ENCODE data around the gene PLA2G2D. TPM values are rescaled to one million over a fixed set of nuclear protein-coding genes. Genes with fewer than 3 reads are reported as not detected.

Gene PLA2G2D
- total and polyA plus RNA-seq, 2 of the 8 experiments (the other 6 are each of a cell fraction or from before 2014, with no cell fraction given) = not detected

DNA sequence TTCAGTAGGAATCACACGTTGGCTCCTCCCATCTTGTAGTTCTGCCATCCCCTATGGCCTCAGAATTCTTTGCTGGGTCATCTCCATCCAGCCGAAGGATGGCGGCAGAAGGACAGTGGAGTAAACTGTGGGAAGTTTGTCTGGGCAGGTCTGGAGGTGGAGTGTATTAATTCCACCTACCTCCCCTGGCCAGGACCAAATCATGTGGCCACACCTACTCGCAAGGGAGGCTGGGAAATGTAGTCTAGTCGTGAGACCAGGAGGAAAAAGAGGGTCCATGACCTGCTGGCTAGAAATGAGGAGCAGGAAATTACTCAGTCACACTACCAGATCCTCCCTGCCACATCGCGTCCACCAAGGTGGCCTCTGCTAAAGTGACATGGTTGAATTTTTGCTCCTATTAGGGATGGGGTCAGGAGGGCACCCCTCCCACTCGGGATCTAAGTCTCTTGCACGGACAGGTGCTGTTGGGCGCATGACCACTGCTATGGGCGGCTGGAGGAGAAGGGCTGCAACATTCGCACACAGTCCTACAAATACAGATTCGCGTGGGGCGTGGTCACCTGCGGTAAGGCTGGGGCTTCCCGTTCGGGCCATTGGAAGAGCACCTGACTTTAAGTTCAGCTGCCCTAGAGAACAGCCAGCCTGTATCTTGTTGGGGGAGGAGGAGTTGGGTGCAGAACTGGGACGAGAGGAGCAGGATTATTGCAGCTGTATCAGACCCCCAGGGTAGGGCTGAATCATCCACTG, 29.8 kb downstream of the PLA2G2D start (continued):
- TF ChIP-seq, protein P1, sequence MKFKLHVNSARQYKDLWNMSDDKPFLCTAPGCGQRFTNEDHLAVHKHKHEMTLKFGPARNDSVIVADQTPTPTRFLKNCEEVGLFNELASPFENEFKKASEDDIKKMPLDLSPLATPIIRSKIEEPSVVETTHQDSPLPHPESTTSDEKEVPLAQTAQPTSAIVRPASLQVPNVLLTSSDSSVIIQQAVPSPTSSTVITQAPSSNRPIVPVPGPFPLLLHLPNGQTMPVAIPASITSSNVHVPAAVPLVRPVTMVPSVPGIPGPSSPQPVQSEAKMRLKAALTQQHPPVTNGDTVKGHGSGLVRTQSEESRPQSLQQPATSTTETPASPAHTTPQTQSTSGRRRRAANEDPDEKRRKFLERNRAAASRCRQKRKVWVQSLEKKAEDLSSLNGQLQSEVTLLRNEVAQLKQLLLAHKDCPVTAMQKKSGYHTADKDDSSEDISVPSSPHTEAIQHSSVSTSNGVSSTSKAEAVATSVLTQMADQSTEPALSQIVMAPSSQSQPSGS (IDR thresholded peaks at IDR 0.05; ENCODE audit: low read length) = no peak
- TF ChIP-seq BRCA1 (IDR thresholded peaks at IDR 0.05; ENCODE audit: low read depth, low read length) (no peak), FOSL1 (IDR thresholded peaks at IDR 0.05; ENCODE audit: insufficient read depth, low read depth, low read length) (no peak), BACH1 (IDR thresholded peaks at IDR 0.05; ENCODE audit: low read length) (no peak), GABPA (IDR thresholded peaks at IDR 0.05; ENCODE audit: borderline replicate concordance, insufficient read depth, low read length) (no peak), RNF2 (IDR thresholded peaks at IDR 0.05; ENCODE audit: borderline replicate concordance, low read depth, low read length, missing control alignments, poor library complexity, severe bottlenecking) (no peak), CBX8 (IDR thresholded peaks at IDR 0.05; ENCODE audit: borderline replicate concordance, low read depth, low read length) (no peak), YY1 (IDR thresholded peaks at IDR 0.05; ENCODE audit: low read depth, low read length) (no peak), CTBP2 (IDR thresholded peaks at IDR 0.05; ENCODE audit: borderline replicate concordance, insufficient read depth, insufficient read length, low read length) (no peak), SP1 (IDR thresholded peaks at IDR 0.05; ENCODE audit: low read depth, low read length) (no peak)
